ENCODE measurements around the gene BORCS5.

DNA sequence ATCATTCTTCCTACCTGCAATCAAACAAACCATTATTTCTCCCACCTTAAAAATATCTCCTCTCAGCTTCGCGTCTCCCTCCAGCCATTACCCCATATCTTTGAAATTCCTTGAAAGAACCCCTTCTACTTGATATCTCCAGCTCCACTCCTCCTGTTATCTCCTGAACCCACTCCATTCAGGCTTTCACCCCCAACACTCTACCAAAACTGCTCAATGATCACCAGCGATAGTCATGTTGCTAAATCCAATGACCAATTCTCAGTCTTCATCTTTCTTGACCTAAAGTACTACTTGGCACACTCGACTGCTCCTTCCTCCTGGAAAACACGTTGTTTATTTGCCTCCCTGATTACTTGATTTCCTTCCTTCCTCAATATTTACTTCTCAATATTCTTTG, 135.7 kb downstream of the BORCS5 start:
- TF ChIP-seq CTCF (IDR thresholded peaks at IDR 0.05) (no peak), EZH2 (IDR thresholded peaks at IDR 0.05) (no peak)

All from neural progenitor cell (in vitro differentiated cells).